NB4 (cell line): ENCODE measurements around the gene P2RX2.

ENCODE experiments used
- CTCF ChIP-seq: IDR thresholded peaks from one replicate; pipeline ENCODE4 v1.5.1; 2012; ENCODE audit warnings: low read depth, low read length
- POLR2A ChIP-seq: IDR thresholded peaks from 2 replicates; pipeline ENCODE4 v1.6.1; 2011; ENCODE audit warnings: mild to moderate bottlenecking; ENCODE audit not compliant: insufficient read length; ENCODE audit errors: extremely low read depth

- TF ChIP-seq CTCF (no peak), POLR2A (no peak)
These were observed 10.1 kb upstream of the P2RX2 start for GRCh38 chr12:132608231-132609171.
